SK-N-SH treated with all-trans-retinoic acid at 6 μM for 48 hours (cell line): Measurements from ENCODE around the gene GRIA3.

Experiments used
- ATAC-seq: fragments of 200-7000 bp; cut with Tn5 transposase; 3 replicates; pipeline ENCODE4 v1.9.1; 2020; ENCODE audit warnings: mild to moderate bottlenecking, moderate library complexity
- ARNTL ChIP-seq: fragments of 450-650 bp; formaldehyde crosslinking; IDR thresholded peaks from 2 replicates; pipeline ENCODE4 v1.5.0; 2020; ENCODE audit warnings: low read depth, mild to moderate bottlenecking, moderate library complexity, borderline replicate concordance
- BACH2 ChIP-seq: fragments of 250-450 bp; sonication (Bioruptor Pico); IDR thresholded peaks from 2 replicates; pipeline ENCODE4 v1.9.0; 2021; ENCODE audit warnings: mild to moderate bottlenecking, borderline replicate concordance
- CSDC2 ChIP-seq: fragments of 250-450 bp; sonication (Bioruptor Pico); IDR thresholded peaks from 2 replicates; pipeline ENCODE4 v1.5.0; 2020; ENCODE audit warnings: mild to moderate bottlenecking, moderate library complexity
- ESRRG ChIP-seq: fragments of 250-450 bp; sonication (Bioruptor Pico); IDR thresholded peaks from 2 replicates; pipeline ENCODE4 v1.6.1; 2021; ENCODE audit warnings: mild to moderate bottlenecking
- ISL1 ChIP-seq: fragments of 250-450 bp; sonication (Bioruptor Pico); IDR thresholded peaks from 2 replicates; pipeline ENCODE4 v2.1.2; 2022; ENCODE audit warnings: mild to moderate bottlenecking, moderate library complexity
- OSR1 ChIP-seq: fragments of 250-450 bp; sonication (Bioruptor Pico); IDR thresholded peaks from 2 replicates; pipeline ENCODE4 v1.8.0; 2022; ENCODE audit warnings: moderate library complexity, mild to moderate bottlenecking, inconsistent platforms
- PPARA ChIP-seq: fragments of 250-450 bp; sonication (Bioruptor Pico); IDR thresholded peaks from 2 replicates; pipeline ENCODE4 v1.5.0; 2020; ENCODE audit warnings: mild to moderate bottlenecking, borderline replicate concordance
- RARB ChIP-seq: fragments of 250-450 bp; sonication (Bioruptor Pico); IDR thresholded peaks from 2 replicates; pipeline ENCODE4 v1.8.0; 2021; ENCODE audit warnings: mild to moderate bottlenecking, moderate library complexity
- SNAI2 ChIP-seq: fragments of 250-450 bp; sonication (Bioruptor Pico); IDR thresholded peaks from 2 replicates; pipeline ENCODE4 v1.5.0; 2020; ENCODE audit warnings: mild to moderate bottlenecking, moderate library complexity
- ZC3H10 ChIP-seq: fragments of 250-450 bp; sonication (Bioruptor Pico); IDR thresholded peaks from 2 replicates; pipeline ENCODE4 v1.5.1; 2021; ENCODE audit warnings: mild to moderate bottlenecking, moderate library complexity
- ZFP3 ChIP-seq: fragments of 250-450 bp; sonication (Bioruptor Pico); IDR thresholded peaks from 2 replicates; pipeline ENCODE4 v1.5.0; 2020; ENCODE audit warnings: mild to moderate bottlenecking, moderate library complexity
- ZFP30 ChIP-seq: fragments of 450-650 bp; formaldehyde crosslinking; IDR thresholded peaks from 2 replicates; pipeline ENCODE4 v1.5.0; 2022; ENCODE audit warnings: mild to moderate bottlenecking, moderate library complexity
- ZNF565 ChIP-seq: fragments of 450-650 bp; formaldehyde crosslinking; conservative IDR thresholded peaks from 2 replicates; pipeline ENCODE4 v1.5.0; 2020; ENCODE audit warnings: low read depth, mild to moderate bottlenecking, moderate library complexity
- ZNF70 ChIP-seq: fragments of 450-650 bp; formaldehyde crosslinking; IDR thresholded peaks from 2 replicates; pipeline ENCODE4 v1.5.0; 2020; ENCODE audit warnings: mild to moderate bottlenecking, moderate library complexity
- ZNF8 ChIP-seq: fragments of 450-650 bp; formaldehyde crosslinking; IDR thresholded peaks from 2 replicates; pipeline ENCODE4 v1.5.0; 2020; ENCODE audit warnings: mild to moderate bottlenecking, moderate library complexity
- TF ChIP-seq, protein P1 (sequence below): fragments of 250-450 bp; sonication (Bioruptor Pico); IDR thresholded peaks from 2 replicates; pipeline ENCODE4 v1.5.1; 2021; ENCODE audit warnings: mild to moderate bottlenecking, moderate library complexity
- TF ChIP-seq, protein P2 (sequence below): fragments of 250-450 bp; sonication (Bioruptor Pico); IDR thresholded peaks from 2 replicates; pipeline ENCODE4 v1.8.0; 2020; ENCODE audit warnings: mild to moderate bottlenecking, moderate library complexity, borderline replicate concordance
- TF ChIP-seq, protein P3 (sequence below): fragments of 250-450 bp; sonication (Bioruptor Pico); IDR thresholded peaks from 2 replicates; pipeline ENCODE4 v1.5.1; 2020; ENCODE audit warnings: low read depth, mild to moderate bottlenecking, moderate library complexity

Gene GRIA3

DNA sequence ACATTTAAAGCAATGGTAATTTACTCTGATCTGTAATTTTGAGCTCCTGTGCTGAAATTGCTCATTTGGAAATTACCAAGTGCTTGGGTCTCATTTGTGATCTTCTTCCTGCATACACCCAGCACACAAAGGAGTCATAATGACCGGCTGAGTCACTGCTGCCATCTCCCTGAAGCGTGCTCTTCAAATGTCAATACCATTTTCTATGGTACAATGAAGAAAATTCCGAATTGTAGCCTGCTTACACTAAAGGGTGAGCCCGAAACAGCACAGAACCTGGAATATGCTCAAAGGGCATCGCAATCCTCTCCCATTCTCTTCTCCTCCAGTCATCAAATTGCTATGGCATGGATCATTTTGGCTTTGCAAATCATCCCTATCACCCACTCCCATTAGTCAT lies 140.5 kb downstream of the GRIA3 start:
- no peak for TF ChIP-seq ZNF8 (CRISPR knock-in tag)
- no peak for TF ChIP-seq ZNF70 (CRISPR knock-in tag)
- TF ChIP-seq ZNF565 (CRISPR knock-in tag), result no peak
- TF ChIP-seq, protein P1, sequence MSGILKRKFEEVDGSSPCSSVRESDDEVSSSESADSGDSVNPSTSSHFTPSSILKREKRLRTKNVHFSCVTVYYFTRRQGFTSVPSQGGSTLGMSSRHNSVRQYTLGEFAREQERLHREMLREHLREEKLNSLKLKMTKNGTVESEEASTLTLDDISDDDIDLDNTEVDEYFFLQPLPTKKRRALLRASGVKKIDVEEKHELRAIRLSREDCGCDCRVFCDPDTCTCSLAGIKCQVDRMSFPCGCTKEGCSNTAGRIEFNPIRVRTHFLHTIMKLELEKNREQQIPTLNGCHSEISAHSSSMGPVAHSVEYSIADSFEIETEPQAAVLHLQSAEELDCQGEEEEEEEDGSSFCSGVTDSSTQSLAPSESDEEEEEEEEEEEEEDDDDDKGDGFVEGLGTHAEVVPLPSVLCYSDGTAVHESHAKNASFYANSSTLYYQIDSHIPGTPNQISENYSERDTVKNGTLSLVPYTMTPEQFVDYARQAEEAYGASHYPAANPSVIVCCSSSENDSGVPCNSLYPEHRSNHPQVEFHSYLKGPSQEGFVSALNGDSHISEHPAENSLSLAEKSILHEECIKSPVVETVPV (CRISPR knock-in tag), result no peak
- no peak for TF ChIP-seq ZFP3
- TF ChIP-seq CSDC2, result no peak
- TF ChIP-seq ZC3H10 (CRISPR knock-in tag), result no peak
- no peak for ATAC-seq

DNA sequence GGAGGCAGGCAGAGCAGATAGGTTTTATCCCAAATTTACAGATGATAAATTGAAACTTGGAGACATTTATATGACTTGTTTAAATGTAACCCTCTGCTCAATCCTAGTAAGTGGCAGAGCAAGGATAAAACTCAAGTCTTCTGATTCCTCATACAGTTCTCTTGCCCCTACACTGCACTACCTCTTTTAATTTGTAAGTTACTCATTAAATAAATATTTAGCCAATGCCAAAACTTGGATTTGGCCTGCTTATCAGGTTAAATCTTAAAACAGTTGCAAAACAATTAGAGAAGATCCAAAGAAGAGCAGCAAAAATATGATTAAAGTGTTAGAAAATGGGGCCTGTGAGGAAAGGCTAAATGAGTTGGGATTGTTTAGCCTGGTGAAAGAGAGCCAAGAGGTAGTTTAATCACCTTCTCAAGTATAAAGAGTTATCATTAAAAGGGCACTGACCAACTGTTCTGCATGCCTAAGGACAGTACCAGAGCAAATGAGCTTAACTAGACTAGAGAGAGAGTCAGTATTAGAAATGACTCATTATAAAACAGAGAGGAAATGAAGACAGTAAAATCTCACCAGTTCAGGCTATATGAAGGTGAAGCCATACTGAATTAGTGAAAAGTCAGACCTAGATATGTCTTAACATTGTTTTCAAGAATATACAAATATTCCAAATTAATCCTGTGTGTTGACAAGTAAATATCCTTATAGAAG lies 146.3 kb downstream of the GRIA3 start:
- ATAC-seq, result no peak
- TF ChIP-seq SNAI2 (CRISPR knock-in tag) (no peak), BACH2 (CRISPR knock-in tag) (no peak), ZFP3 (no peak)

DNA sequence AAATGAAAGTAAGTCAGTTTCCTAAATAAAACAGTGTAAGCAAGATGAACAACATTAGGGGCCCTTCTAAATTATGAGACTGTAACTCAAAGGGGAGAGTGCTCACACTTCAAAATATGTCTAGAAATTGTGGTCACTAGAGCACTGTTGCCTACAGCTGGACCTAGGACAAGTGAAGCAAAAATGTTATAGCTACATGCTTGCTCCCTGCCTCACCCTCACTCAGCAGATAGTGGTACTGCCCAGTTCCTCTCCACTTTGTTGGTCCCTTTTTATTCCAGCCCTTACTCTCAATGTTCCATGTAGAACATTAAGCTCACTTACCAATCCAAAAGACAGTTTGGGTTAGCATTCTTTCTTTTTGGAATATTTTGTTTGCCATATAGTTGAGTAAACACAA lies 147.3 kb downstream of the GRIA3 start:
- ATAC-seq, result no peak
- TF ChIP-seq ARNTL (CRISPR knock-in tag) (no peak), RARB (no peak), ZFP30 (CRISPR knock-in tag) (no peak), ZNF70 (CRISPR knock-in tag) (no peak)
- TF ChIP-seq, protein P1 (CRISPR knock-in tag), result no peak
- TF ChIP-seq, protein P2, sequence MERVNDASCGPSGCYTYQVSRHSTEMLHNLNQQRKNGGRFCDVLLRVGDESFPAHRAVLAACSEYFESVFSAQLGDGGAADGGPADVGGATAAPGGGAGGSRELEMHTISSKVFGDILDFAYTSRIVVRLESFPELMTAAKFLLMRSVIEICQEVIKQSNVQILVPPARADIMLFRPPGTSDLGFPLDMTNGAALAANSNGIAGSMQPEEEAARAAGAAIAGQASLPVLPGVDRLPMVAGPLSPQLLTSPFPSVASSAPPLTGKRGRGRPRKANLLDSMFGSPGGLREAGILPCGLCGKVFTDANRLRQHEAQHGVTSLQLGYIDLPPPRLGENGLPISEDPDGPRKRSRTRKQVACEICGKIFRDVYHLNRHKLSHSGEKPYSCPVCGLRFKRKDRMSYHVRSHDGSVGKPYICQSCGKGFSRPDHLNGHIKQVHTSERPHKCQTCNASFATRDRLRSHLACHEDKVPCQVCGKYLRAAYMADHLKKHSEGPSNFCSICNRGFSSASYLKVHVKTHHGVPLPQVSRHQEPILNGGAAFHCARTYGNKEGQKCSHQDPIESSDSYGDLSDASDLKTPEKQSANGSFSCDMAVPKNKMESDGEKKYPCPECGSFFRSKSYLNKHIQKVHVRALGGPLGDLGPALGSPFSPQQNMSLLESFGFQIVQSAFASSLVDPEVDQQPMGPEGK (CRISPR knock-in tag), result no peak

DNA sequence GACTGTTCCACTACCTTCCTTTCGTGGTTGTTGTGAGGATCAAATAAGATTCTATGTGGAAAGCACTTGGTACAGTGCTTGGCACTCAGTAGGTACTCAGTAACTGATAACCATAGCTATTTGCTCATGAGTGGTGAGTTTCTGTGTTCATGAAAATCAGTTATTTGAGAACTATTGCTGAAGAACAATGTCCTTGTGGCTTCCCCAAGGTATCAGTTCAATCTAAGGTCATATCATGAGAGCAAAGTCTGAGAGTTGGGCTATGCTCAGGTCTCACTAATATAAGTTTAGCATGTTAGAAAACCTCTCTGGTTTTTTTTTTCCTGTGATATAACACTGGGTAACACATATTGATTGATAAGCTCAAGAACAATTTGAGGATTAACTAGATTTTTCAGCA lies 147.8 kb downstream of the GRIA3 start:
- ATAC-seq, result no peak

DNA sequence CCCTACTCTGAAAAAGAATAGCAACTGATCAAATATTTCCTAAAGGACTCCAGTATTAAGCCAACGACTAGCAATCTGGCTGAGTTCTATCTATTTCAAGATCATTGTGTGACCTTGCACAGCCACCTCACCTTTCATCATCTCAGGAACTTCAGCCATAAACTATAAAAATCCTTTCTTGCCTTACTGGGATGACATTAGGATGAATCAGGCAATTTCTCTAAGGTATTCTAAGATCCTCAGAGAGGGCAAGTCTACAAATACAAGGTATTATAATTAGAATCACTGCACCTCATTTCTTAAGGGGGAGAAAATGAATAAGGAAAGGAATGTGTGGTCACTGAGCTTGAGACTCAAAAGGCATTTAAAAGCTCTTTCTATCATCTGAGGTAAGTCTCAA lies 152.6 kb downstream of the GRIA3 start:
- TF ChIP-seq ZNF565 (CRISPR knock-in tag) (no peak), ESRRG (CRISPR knock-in tag) (no peak), ZFP30 (CRISPR knock-in tag) (no peak), ZFP3 (no peak), PPARA (CRISPR knock-in tag) (no peak), BACH2 (CRISPR knock-in tag) (no peak), OSR1 (CRISPR knock-in tag) (no peak), ISL1 (CRISPR knock-in tag) (no peak)
- TF ChIP-seq, all 23 proteins: peak for 0
- ATAC-seq, result no peak

More for the DNA sequence above, 147.8 kb downstream of the GRIA3 start:
- no peak for TF ChIP-seq ZC3H10 (CRISPR knock-in tag)
- TF ChIP-seq, protein P1 (CRISPR knock-in tag), result no peak

DNA sequence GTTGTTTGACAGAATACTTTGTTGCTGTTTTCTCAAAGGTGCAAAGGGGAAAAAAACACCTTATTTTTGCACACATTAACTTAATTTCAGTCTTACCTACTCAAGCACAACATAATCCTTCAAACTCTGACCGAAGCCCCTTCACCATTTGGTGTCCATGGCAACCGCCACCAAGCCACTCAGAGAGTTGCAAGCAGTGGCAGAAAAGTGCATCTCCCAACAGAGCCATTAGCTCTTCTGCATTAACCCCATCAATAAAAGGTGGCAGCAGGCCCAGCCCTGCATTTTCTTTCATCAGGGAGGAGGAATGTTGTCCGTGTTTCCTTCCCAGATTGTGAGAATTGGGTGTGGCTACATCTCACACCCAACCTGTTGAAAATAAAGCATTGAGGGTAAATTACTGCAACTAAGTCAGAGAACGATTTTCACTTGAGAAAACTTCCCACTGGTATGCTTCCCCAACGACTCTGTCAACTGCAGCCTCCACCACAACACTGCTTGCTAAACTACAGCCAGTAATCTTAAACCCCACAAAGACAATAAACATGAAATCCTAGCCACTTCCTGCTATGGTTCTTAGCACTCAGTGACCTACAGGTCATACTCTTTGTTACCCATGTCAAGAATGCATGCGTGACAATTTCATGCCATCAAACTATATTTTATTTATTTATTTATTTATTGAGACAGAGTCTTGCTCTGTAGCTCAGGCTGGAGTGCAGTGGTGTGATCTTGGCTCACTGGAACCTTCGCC lies 154.0 kb downstream of the GRIA3 start:
- no peak for ATAC-seq
- no peak for TF ChIP-seq PPARA (CRISPR knock-in tag)
- no peak for TF ChIP-seq CSDC2
- TF ChIP-seq, protein P3, sequence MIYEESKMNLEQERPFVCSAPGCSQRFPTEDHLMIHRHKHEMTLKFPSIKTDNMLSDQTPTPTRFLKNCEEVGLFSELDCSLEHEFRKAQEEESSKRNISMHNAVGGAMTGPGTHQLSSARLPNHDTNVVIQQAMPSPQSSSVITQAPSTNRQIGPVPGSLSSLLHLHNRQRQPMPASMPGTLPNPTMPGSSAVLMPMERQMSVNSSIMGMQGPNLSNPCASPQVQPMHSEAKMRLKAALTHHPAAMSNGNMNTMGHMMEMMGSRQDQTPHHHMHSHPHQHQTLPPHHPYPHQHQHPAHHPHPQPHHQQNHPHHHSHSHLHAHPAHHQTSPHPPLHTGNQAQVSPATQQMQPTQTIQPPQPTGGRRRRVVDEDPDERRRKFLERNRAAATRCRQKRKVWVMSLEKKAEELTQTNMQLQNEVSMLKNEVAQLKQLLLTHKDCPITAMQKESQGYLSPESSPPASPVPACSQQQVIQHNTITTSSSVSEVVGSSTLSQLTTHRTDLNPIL, result no peak
- no peak for TF ChIP-seq ZFP3
- no peak for TF ChIP-seq ZNF565 (CRISPR knock-in tag)
- no peak for TF ChIP-seq ZNF70 (CRISPR knock-in tag)
- TF ChIP-seq, protein P1 (CRISPR knock-in tag), result no peak
- TF ChIP-seq ESRRG (CRISPR knock-in tag), result no peak
- TF ChIP-seq SNAI2 (CRISPR knock-in tag), result no peak
- no peak for TF ChIP-seq ZC3H10 (CRISPR knock-in tag)
- no peak for TF ChIP-seq ZFP30 (CRISPR knock-in tag)
- no peak for TF ChIP-seq BACH2 (CRISPR knock-in tag)
